Measurements from ENCODE around the gene SLC5A1. TPM values are rescaled to one million over a fixed set of nuclear protein-coding genes. Genes with fewer than 3 reads are reported as not detected.

SLC5A1 gene
- polyA plus RNA-seq, 2 of the 4 experiments (the other 2 are of a cell fraction): 0.03 to 0.04 TPM

DNA sequence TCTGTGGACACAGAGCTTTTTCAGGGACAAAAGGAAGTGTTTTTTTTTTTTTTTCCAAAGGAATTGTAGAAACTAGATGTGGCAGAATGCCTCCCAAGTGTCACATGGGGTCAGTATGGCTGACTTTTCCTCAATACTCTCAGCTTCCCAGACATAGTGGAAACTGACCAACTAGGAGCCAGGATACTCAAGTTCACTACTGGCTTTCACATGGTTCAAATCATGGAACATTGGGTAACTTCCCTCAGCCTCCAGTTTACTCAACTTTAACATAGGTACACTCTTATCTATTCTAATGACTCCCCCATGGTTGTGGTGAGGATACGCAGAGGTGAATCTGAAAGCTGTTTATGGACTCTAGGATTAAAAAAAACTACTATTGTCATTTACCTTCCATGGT, 1.4 kb downstream of the SLC5A1 start:
- 88% methylated on average over 1 of the region's 1 CpG for WGBS (ENCODE audit: missing lambda C conversion rate)
- H3K4me3 ChIP-seq: no peak overlapping the region
- TF ChIP-seq PHF8 (IDR thresholded peaks at IDR 0.05; ENCODE audit: borderline replicate concordance, low read depth) (no peak), CHD2 (IDR thresholded peaks at IDR 0.05; ENCODE audit: low read length, partially characterized antibody) (no peak), MAFK (IDR thresholded peaks at IDR 0.05; ENCODE audit: partially characterized antibody) (no peak), ESRRA (IDR thresholded peaks at IDR 0.05; ENCODE audit: borderline replicate concordance, low read length) (no peak), KDM5A (IDR thresholded peaks at IDR 0.05) (no peak)
- FAIRE-seq: no peak
- H3K27ac ChIP-seq: no peak overlapping the region
- CTCF ChIA-PET: no interaction called here
- no peak for ATAC-seq
- no peaks in the 10 kb centered on the region for H3K9me3 ChIP-seq
- POLR2A ChIA-PET: no interaction called here
- H3K4me1 ChIP-seq: no peaks in the 10 kb centered on the region
- H3K4me2 ChIP-seq: no peak overlapping the region
- DNase-seq (ENCODE audit: low read depth in 1 of 2, low spot score in 1 of 2): no peak

- Histone ChIP-seq H3K27ac (no peak overlapping the region), H3K4me2 (no peak overlapping the region), H3K4me3 (no peak overlapping the region), H3K4me1 (no peaks in the 10 kb centered on the region), H3K9me3 (no peaks in the 10 kb centered on the region)
- POLR2A ChIA-PET: no interaction called here
- CTCF ChIA-PET: no interaction called here
- no peak for FAIRE-seq
- TF ChIP-seq REST (IDR thresholded peaks at IDR 0.05) (no peak), CHD2 (IDR thresholded peaks at IDR 0.05; ENCODE audit: low read length, partially characterized antibody) (no peak), HEYL (CRISPR knock-in tag; IDR thresholded peaks at IDR 0.05) (no peak), CHD4 (IDR thresholded peaks at IDR 0.05; ENCODE audit: borderline replicate concordance) (no peak), HOXA7 (CRISPR knock-in tag; IDR thresholded peaks at IDR 0.05) (no peak), RARB (CRISPR knock-in tag; IDR thresholded peaks at IDR 0.05) (no peak), HOXB5 (CRISPR knock-in tag; IDR thresholded peaks at IDR 0.05) (no peak), TP53 (CRISPR knock-in tag; IDR thresholded peaks at IDR 0.05) (no peak)
- TF ChIP-seq, protein P1, sequence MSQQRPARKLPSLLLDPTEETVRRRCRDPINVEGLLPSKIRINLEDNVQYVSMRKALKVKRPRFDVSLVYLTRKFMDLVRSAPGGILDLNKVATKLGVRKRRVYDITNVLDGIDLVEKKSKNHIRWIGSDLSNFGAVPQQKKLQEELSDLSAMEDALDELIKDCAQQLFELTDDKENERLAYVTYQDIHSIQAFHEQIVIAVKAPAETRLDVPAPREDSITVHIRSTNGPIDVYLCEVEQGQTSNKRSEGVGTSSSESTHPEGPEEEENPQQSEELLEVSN (IDR thresholded peaks at IDR 0.05; ENCODE audit: borderline replicate concordance, low read depth): no peak
- 65% methylated on average over 3 of the region's 3 CpGs for WGBS (ENCODE audit: missing lambda C conversion rate)
- ATAC-seq: no peak
- DNase-seq (ENCODE audit: low read depth in 1 of 2, low spot score in 1 of 2): no peak
These were observed 1.9 kb downstream of the SLC5A1 start for GRCh38 chr22:32044913-32045312.

DNA sequence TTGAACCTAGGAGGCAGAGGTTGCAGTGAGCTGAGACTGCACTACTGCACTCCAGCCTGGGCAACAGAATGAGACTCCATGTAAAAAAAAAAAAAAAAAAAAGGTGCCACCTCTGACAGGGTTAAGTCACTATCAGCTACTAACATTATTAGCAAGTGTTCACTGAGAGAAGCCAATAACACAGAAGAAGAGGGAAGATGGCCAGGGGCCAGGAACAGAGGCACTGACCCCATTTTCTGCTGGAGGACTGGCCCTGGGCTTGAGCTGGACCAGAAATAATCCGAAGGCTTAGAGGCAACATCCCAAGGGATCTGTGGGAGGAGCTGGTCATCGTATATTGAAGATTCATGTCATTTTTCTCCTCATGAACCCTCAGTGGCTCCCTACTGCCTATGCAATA, 5.0 kb downstream of the SLC5A1 start:
- H3K4me2 ChIP-seq: no peak overlapping the region
- DNase-seq (ENCODE audit: low read depth in 1 of 2, low spot score in 1 of 2) (no peak), ATAC-seq (no peak), FAIRE-seq (no peak)
- 77% methylated on average over 2 of the region's 2 CpGs for WGBS (ENCODE audit: missing lambda C conversion rate)
- H3K9me3 ChIP-seq: no peaks in the 10 kb centered on the region
- ChIA-PET CTCF (interaction anchor here (1.1 kb wide), 1 partner anchor 70 kb away, joined by 3 read pairs; no protein-coding TSS in a partner anchor), POLR2A (no interaction called here)
- peaks cover 14% of the 10 kb centered on the region for H3K4me1 ChIP-seq
- no peak for TF ChIP-seq CEBPB (IDR thresholded peaks at IDR 0.05)
- TF ChIP-seq KDM1A (IDR thresholded peaks at IDR 0.05; ENCODE audit: low read depth): no peak
- no peak for TF ChIP-seq MAX (IDR thresholded peaks at IDR 0.05)
- no peak for TF ChIP-seq BHLHE40 (IDR thresholded peaks at IDR 0.05; ENCODE audit: low read depth, low read length)
- no peak for TF ChIP-seq TP53 (CRISPR knock-in tag; IDR thresholded peaks at IDR 0.05)
- TF ChIP-seq TFCP2L1 (CRISPR knock-in tag; IDR thresholded peaks at IDR 0.05): no peak
- no peak overlapping the region for H3K4me3 ChIP-seq
- H3K27ac ChIP-seq: no peak overlapping the region

Measured in A549 (cell line).